HEK293T (cell line): ENCODE data around the gene CCDC149.

Experiments used
- BHLHE40 ChIP-seq: fragments of 450-650 bp; IDR thresholded peaks from 2 replicates; pipeline ENCODE4 v1.6.1; 2016; ENCODE audit warnings: mild to moderate bottlenecking, moderate library complexity, borderline replicate concordance
- FOXA1 ChIP-seq: fragments of 450-650 bp; IDR thresholded peaks from 2 replicates; pipeline ENCODE4 v1.6.1; 2016; ENCODE audit warnings: mild to moderate bottlenecking
- FOXK2 ChIP-seq: fragments of 450-650 bp; IDR thresholded peaks from 2 replicates; pipeline ENCODE4 v1.6.1; 2016; ENCODE audit warnings: mild to moderate bottlenecking
- FOXM1 ChIP-seq: fragments of 450-650 bp; IDR thresholded peaks from 2 replicates; pipeline ENCODE4 v1.6.1; 2017; ENCODE audit warnings: mild to moderate bottlenecking, borderline replicate concordance
- L3MBTL2 ChIP-seq: fragments of 450-650 bp; conservative IDR thresholded peaks from 2 replicates; pipeline ENCODE4 v1.6.1; 2016; ENCODE audit warnings: mild to moderate bottlenecking
- NFRKB ChIP-seq: fragments of 450-650 bp; IDR thresholded peaks from 2 replicates; pipeline ENCODE4 v1.6.1; 2016; ENCODE audit warnings: mild to moderate bottlenecking, moderate library complexity
- SP1 ChIP-seq: fragments of 450-650 bp; IDR thresholded peaks from 2 replicates; pipeline ENCODE4 v1.6.1; 2017
- SUZ12 ChIP-seq: fragments of 450-650 bp; IDR thresholded peaks from 2 replicates; pipeline ENCODE4 v1.6.1; 2016; ENCODE audit warnings: mild to moderate bottlenecking
- TARDBP ChIP-seq: fragments of 450-650 bp; IDR thresholded peaks from 2 replicates; pipeline ENCODE4 v1.6.1; 2016
- ZNF384 ChIP-seq: fragments of 450-650 bp; IDR thresholded peaks from 2 replicates; pipeline ENCODE4 v1.6.1; 2016
- TF ChIP-seq, protein P1 (sequence below): fragments of 450-650 bp; IDR thresholded peaks from 2 replicates; pipeline ENCODE4 v1.6.1; 2016

DNA sequence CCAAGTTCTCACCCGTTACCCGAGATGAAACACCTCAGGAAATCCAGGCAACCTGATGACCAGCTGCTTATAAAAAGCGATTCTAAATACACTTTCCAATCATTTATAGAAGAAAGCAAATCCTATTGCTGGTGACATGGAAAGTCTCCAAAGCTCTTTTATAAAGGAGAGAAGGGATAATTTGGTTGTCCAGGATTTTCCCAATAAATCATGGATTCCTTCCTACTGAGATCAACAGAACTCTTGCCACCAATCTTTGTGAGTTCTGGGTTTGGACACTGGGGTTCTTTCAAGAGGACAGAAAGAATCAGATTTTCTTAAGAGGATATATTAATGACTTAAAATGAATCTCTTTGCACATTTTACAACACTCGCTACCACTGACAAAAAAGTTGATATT, 142.2 kb downstream of the CCDC149 start:
- TF ChIP-seq SP1 (no peak), TARDBP (no peak), ZNF384 (no peak), SUZ12 (no peak), FOXK2 (no peak), FOXM1 (no peak), BHLHE40 (no peak), L3MBTL2 (no peak), FOXA1 (no peak), NFRKB (no peak)
- TF ChIP-seq, protein P1, sequence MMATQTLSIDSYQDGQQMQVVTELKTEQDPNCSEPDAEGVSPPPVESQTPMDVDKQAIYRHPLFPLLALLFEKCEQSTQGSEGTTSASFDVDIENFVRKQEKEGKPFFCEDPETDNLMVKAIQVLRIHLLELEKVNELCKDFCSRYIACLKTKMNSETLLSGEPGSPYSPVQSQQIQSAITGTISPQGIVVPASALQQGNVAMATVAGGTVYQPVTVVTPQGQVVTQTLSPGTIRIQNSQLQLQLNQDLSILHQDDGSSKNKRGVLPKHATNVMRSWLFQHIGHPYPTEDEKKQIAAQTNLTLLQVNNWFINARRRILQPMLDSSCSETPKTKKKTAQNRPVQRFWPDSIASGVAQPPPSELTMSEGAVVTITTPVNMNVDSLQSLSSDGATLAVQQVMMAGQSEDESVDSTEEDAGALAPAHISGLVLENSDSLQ, result no peak
